MCF 10A (cell line): ENCODE data around the gene ADARB2. TPM values are rescaled to one million over a fixed set of nuclear protein-coding genes. Genes with fewer than 3 reads are reported as not detected.

ENCODE experiments used
- BruUV-seq: library from RNA; stranded (reverse); fragments of 400-500 nt; replicated peaks from 2 replicates; lab custom pipeline; 2021; lab: Mats Ljungman, UMichigan
- CTCF ChIA-PET: fragments of 300-600 bp; sonication (Branson Sonifier 250); formaldehyde crosslinking; extraction: SDS; loops from one replicate; lab custom pipeline; 2021; ENCODE audit warnings: antibody characterized with exemption, inconsistent platforms; lab: Yijun Ruan, JAX
- POLR2A ChIA-PET: fragments of 300-600, 350-650 bp; sonication (Branson Sonifier 250); formaldehyde crosslinking; extraction: SDS; loops from one replicate; lab custom pipeline; 2020; ENCODE audit warnings: antibody characterized with exemption, inconsistent platforms; lab: Yijun Ruan, JAX
- DNase-seq: peaks from one replicate; pipeline ENCODE4 v3.0.0-alpha.2; 2018; ENCODE audit not compliant: unreplicated experiment
- H3K27ac Mint-ChIP-seq: one replicate; pipeline ENCODE4 v1.8.0; 2022; ENCODE audit warnings: mild to moderate bottlenecking, low read depth, mixed read lengths; ENCODE audit not compliant: unreplicated experiment
- H3K27me3 Mint-ChIP-seq: one replicate; pipeline ENCODE4 v1.8.0; 2022; ENCODE audit warnings: mixed read lengths; ENCODE audit not compliant: insufficient read depth, unreplicated experiment
- H3K36me3 Mint-ChIP-seq: one replicate; pipeline ENCODE4 v1.8.0; 2022; ENCODE audit warnings: mild to moderate bottlenecking, moderate library complexity, mixed read lengths; ENCODE audit not compliant: insufficient read depth, unreplicated experiment
- H3K4me1 Mint-ChIP-seq: one replicate; pipeline ENCODE4 v1.8.0; 2022; ENCODE audit warnings: mixed read lengths; ENCODE audit not compliant: insufficient read depth, unreplicated experiment
- H3K4me3 Mint-ChIP-seq: one replicate; pipeline ENCODE4 v1.8.0; 2022; ENCODE audit warnings: mild to moderate bottlenecking, moderate library complexity, mixed read lengths; ENCODE audit not compliant: unreplicated experiment
- H3K9me3 Mint-ChIP-seq: one replicate; pipeline ENCODE4 v1.8.0; 2022; ENCODE audit warnings: mixed read lengths; ENCODE audit not compliant: unreplicated experiment
- intact Hi-C: fragments of 100-400 bp; cut with micrococcal nuclease; formaldehyde crosslinking; loops from 2 replicates; pipeline ENCODE4 v1.14.1; 2022
- total RNA-seq: library from RNA; stranded (reverse); gene quantifications from 2 replicates; pipeline ENCODE4 v1.2.3, GENCODE V29; 2022
- TF ChIP-seq, protein P1 (sequence below): fragments of 200-600 bp; IDR thresholded peaks from one replicate; pipeline ENCODE4 v1.8.0; 2022; ENCODE audit warnings: antibody characterized with exemption, mild to moderate bottlenecking; ENCODE audit not compliant: unreplicated experiment

ADARB2 gene
- total RNA-seq, 1 experiment from 2014 or later: 0.96 TPM

DNA sequence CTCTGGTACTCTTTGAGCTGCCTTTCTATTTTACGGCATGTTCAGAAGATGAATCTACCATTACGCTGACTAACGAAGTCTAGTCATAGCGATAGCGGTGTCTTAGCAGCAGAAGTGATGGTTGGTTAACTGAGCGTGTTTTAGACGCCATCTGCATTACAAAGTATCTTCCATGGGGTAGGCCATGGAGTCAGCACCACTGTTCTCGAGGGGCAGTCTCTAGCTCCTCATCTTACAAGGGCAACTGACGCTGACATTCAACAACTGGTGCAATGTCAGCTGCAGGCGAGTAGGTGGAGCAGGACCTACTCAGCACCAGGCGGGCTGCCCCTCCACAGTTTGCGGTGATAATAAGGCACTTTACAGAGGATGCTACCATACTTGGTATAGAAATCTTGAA is 88.7 kb downstream of the ADARB2 start:
- DNase-seq: no peak
- Mint-ChIP-seq H3K27ac (no peak overlapping the region), H3K36me3 (peaks cover 5% of the 10 kb centered on the region), H3K4me3 (no peak overlapping the region), H3K9me3 (no peaks in the 10 kb centered on the region), H3K27me3 (no peaks in the 10 kb centered on the region), H3K4me1 (no peaks in the 10 kb centered on the region)
- TF ChIP-seq, protein P1, sequence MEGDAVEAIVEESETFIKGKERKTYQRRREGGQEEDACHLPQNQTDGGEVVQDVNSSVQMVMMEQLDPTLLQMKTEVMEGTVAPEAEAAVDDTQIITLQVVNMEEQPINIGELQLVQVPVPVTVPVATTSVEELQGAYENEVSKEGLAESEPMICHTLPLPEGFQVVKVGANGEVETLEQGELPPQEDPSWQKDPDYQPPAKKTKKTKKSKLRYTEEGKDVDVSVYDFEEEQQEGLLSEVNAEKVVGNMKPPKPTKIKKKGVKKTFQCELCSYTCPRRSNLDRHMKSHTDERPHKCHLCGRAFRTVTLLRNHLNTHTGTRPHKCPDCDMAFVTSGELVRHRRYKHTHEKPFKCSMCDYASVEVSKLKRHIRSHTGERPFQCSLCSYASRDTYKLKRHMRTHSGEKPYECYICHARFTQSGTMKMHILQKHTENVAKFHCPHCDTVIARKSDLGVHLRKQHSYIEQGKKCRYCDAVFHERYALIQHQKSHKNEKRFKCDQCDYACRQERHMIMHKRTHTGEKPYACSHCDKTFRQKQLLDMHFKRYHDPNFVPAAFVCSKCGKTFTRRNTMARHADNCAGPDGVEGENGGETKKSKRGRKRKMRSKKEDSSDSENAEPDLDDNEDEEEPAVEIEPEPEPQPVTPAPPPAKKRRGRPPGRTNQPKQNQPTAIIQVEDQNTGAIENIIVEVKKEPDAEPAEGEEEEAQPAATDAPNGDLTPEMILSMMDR: no peak
- intact Hi-C loops: no loop called here
- CTCF ChIA-PET: no interaction called here
- no TSS peak for BruUV-seq
- POLR2A ChIA-PET: no interaction called here

DNA sequence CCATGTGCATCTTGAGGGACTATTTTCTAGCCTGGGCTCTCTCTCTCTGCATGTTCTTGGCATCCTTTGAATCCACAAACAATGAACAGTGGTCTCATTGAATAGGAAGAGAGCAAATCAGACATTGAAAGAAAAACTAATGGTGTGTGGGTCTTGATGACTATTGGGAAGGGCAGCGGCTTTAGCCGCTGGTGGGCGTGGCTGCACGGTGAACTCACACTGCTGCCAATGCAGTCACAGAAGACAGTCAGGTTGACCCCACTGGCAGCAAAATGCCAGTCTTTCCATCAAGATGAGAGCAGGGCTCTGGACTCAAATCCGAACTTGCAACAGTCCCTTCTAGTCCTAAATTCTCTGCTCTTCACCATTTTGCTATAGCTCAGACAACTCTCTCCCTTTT is 91.0 kb downstream of the ADARB2 start:
- TF ChIP-seq, protein P1: no peak
- intact Hi-C loops: no loop called here

DNA sequence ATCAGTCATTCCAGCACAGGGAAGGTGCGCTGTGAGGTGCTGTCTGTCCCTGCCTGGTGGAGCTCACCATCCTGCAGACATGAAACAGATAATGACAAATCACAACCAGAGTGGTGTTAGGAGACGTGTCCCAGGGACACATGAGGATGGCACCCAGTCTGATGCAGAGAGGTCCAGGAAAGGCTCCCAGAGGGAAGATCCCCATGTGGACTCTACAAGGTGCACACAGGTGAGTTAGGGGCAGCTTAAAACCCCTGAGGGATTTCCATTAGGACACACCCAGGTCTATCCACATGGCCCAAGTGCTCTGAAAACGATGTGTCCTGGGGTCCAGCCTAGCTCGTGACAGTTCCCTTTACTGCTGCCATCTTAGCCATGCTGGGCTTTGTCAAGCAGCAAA is 91.4 kb downstream of the ADARB2 start:
- TF ChIP-seq, protein P1: no peak
- intact Hi-C loops: no loop called here
- ChIA-PET CTCF (interaction anchor here (1.1 kb wide), 1 partner anchor 17 kb away, joined by 3 read pairs; no protein-coding TSS in a partner anchor), POLR2A (no interaction called here)
- DNase-seq: no peak
- H3K27me3 Mint-ChIP-seq: no peaks in the 10 kb centered on the region
- BruUV-seq: no TSS peak
- H3K4me1 Mint-ChIP-seq: no peaks in the 10 kb centered on the region
- H3K36me3 Mint-ChIP-seq: peaks cover 5% of the 10 kb centered on the region
- H3K9me3 Mint-ChIP-seq: no peaks in the 10 kb centered on the region
- H3K27ac Mint-ChIP-seq: no peak overlapping the region
- H3K4me3 Mint-ChIP-seq: no peak overlapping the region

More for the DNA sequence above, 91.0 kb downstream of the ADARB2 start:
- H3K4me3 Mint-ChIP-seq: no peak overlapping the region
- no TSS peak for BruUV-seq
- ChIA-PET CTCF (no interaction called here), POLR2A (no interaction called here)
- H3K36me3 Mint-ChIP-seq: peaks cover 5% of the 10 kb centered on the region
- H3K9me3 Mint-ChIP-seq: no peaks in the 10 kb centered on the region
- no peak for DNase-seq
- H3K27me3 Mint-ChIP-seq: no peaks in the 10 kb centered on the region
- H3K4me1 Mint-ChIP-seq: no peaks in the 10 kb centered on the region
- no peak overlapping the region for H3K27ac Mint-ChIP-seq

DNA sequence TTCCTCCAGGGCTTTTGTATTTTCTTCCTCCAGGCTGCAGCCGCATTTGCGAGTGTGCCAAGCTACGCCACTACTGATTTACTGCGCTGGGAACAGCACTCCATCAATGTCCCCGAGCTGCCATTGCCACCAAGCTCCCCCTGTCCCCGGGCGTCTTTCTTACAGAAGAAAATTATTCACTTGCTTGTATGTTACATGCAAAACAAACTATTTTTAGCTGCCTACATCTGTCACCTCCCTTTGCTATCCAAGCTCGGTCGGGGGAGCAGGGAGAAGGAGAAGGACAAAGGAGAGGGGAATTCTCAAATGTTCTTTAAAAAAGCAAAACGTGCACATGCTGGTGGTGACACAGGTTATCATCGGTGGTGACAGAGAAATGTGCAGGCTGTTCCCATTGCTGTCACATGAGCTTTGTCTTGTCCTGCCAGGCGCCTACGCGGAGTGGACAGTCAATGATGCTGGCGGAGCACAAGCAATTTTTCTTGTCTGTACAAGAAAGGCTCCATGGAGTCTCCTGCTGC is 93.1 kb downstream of the ADARB2 start:
- H3K27me3 Mint-ChIP-seq: no peaks in the 10 kb centered on the region
- ChIA-PET CTCF (no interaction called here), POLR2A (interaction anchor here (0.6 to 1.6 kb wide), 2 partner anchors 9 to 170 kb away, joined by 3 read pairs; no protein-coding TSS in a partner anchor)
- intact Hi-C loops: no loop called here
- no peaks in the 10 kb centered on the region for H3K9me3 Mint-ChIP-seq
- no TSS peak for BruUV-seq
- TF ChIP-seq, protein P1: no peak
- DNase-seq: no peak
- H3K4me1 Mint-ChIP-seq: no peaks in the 10 kb centered on the region
- no peaks in the 10 kb centered on the region for H3K36me3 Mint-ChIP-seq
- no peak overlapping the region for H3K4me3 Mint-ChIP-seq
- H3K27ac Mint-ChIP-seq: no peak overlapping the region
